Smooth muscle cell (in vitro differentiated cells): ENCODE measurements around the gene EHD2. TPM values are rescaled to one million over a fixed set of nuclear protein-coding genes. Genes with fewer than 3 reads are reported as not detected.

Experiments used
- DNase-seq: peaks from one replicate; lab custom pipeline; 2025; ENCODE audit not compliant: unreplicated experiment; lab: John Stamatoyannopoulos, UW
- H2AFZ ChIP-seq: fragments of 200-600 bp; sonication (generic); 2 replicates; pipeline ENCODE4 v1.6.0; 2016; ENCODE audit warnings: antibody characterized with exemption, low read depth, mild to moderate bottlenecking
- H3F3A ChIP-seq: fragments of 200-600 bp; sonication (generic); 2 replicates; pipeline ENCODE4 v1.6.0; 2017; ENCODE audit warnings: antibody characterized with exemption, low read depth
- H3K27ac ChIP-seq: fragments of 200-600 bp; sonication (generic); 2 replicates; pipeline ENCODE4 v1.5.1; 2016; ENCODE audit warnings: low read depth, mild to moderate bottlenecking
- H3K27me3 ChIP-seq: fragments of 200-600 bp; sonication (generic); 2 replicates; pipeline ENCODE4 v1.6.1; 2016; ENCODE audit warnings: low read depth, mild to moderate bottlenecking
- H3K36me3 ChIP-seq: fragments of 200-600 bp; sonication (generic); 2 replicates; pipeline ENCODE4 v1.5.1; 2016; ENCODE audit warnings: low read depth
- H3K4me1 ChIP-seq: fragments of 200-600 bp; sonication (generic); 2 replicates; pipeline ENCODE4 v1.5.1; 2016; ENCODE audit warnings: low read depth
- H3K4me2 ChIP-seq: fragments of 200-600 bp; sonication (generic); 2 replicates; pipeline ENCODE4 v1.6.0; 2016; ENCODE audit warnings: mild to moderate bottlenecking
- H3K4me3 ChIP-seq: fragments of 200-600 bp; sonication (generic); 2 replicates; pipeline ENCODE4 v1.5.1; 2016; ENCODE audit warnings: mild to moderate bottlenecking
- H3K79me2 ChIP-seq: fragments of 200-600 bp; sonication (generic); 2 replicates; pipeline ENCODE4 v1.6.0; 2016; ENCODE audit warnings: low read depth, mild to moderate bottlenecking
- H3K9ac ChIP-seq: fragments of 200-600 bp; sonication (generic); 2 replicates; pipeline ENCODE4 v1.6.0; 2016; ENCODE audit warnings: low read depth
- H3K9me3 ChIP-seq: fragments of 200-600 bp; sonication (generic); replicated peaks from 2 replicates; pipeline ENCODE4 v1.5.1; 2016; ENCODE audit warnings: low read depth
- H4K20me1 ChIP-seq: fragments of 200-600 bp; sonication (generic); 2 replicates; pipeline ENCODE4 v1.6.0; 2016; ENCODE audit warnings: low read depth
- CTCF ChIP-seq: fragments of 200-600 bp; sonication (generic); IDR thresholded peaks from 2 replicates; pipeline ENCODE4 v1.5.1; 2017; ENCODE audit warnings: borderline replicate concordance, mild to moderate bottlenecking, antibody characterized with exemption; ENCODE audit not compliant: insufficient read depth, poor library complexity, severe bottlenecking
- WGBS: methylation state at CpG from one replicate; pipeline ENCODE4 v1.1.7; 2016; ENCODE audit warnings: low lambda C conversion rate; 5-methylcytosine and 5-hydroxymethylcytosine counted together
- polyA plus RNA-seq: library from polyadenylated mRNA; unstranded; fragments of >200 nt; fragmentation: Nextera tagmentation; extraction: Ambion mirVana; gene quantifications from 2 replicates; pipeline ENCODE4 v1.2.1, GENCODE V29; 2016
- total RNA-seq: library from RNA; depleted of rRNA; stranded (reverse); fragments of >200 nt; gene quantifications from 2 replicates; pipeline ENCODE4 v1.2.3, GENCODE V29; 2014

EHD2 gene
- total and polyA plus RNA-seq, 2 experiments from 2014 or later, result 65.6 to 200 TPM

- Histone ChIP-seq H3K79me2 (no peaks in the 10 kb centered on the region), H3K27me3 (no peaks in the 10 kb centered on the region), H3K9ac (no peak overlapping the region), H3K9me3 (no peaks in the 10 kb centered on the region), H3K4me1 (no peaks in the 10 kb centered on the region), H2AFZ (no peak overlapping the region), H3K27ac (no peak overlapping the region), H3K36me3 (no peaks in the 10 kb centered on the region), H3F3A (no peaks in the 10 kb centered on the region), H3K4me3 (no peak overlapping the region), H3K4me2 (no peak overlapping the region), H4K20me1 (peaks cover 41% of the 10 kb centered on the region)
- TF ChIP-seq CTCF, result no peak
- no peak for DNase-seq
- 100% methylated on average over 12 of the region's 28 CpGs for WGBS
These were observed 18.6 kb upstream of the EHD2 start for GRCh38 chr19:47694466-47695273.

- Histone ChIP-seq H3K9ac (no peak overlapping the region), H3K27ac (no peak overlapping the region), H2AFZ (no peak overlapping the region), H3K27me3 (no peaks in the 10 kb centered on the region), H4K20me1 (peaks cover 39% of the 10 kb centered on the region), H3K79me2 (no peaks in the 10 kb centered on the region), H3K36me3 (no peaks in the 10 kb centered on the region), H3K4me3 (no peak overlapping the region), H3K4me2 (no peak overlapping the region), H3F3A (no peaks in the 10 kb centered on the region), H3K9me3 (no peaks in the 10 kb centered on the region), H3K4me1 (no peaks in the 10 kb centered on the region)
- WGBS, result 92% methylated on average over 25 of the region's 26 CpGs
- TF ChIP-seq CTCF, result no peak
- DNase-seq, result no peak
These were observed 17.5 kb upstream of the EHD2 start for GRCh38 chr19:47695533-47696262.

GRCh38 chr19:47696635-47697034 is 16.6 kb upstream of the EHD2 start:
- H3K9ac ChIP-seq, result no peak overlapping the region
- H3F3A ChIP-seq, result no peaks in the 10 kb centered on the region
- H2AFZ ChIP-seq, result no peak overlapping the region
- H3K9me3 ChIP-seq, result no peaks in the 10 kb centered on the region
- WGBS, result 96% methylated on average over 6 of the region's 8 CpGs
- no peak overlapping the region for H3K4me2 ChIP-seq
- no peak for DNase-seq
- no peak overlapping the region for H3K4me3 ChIP-seq
- H4K20me1 ChIP-seq, result peaks cover 31% of the 10 kb centered on the region
- H3K36me3 ChIP-seq, result no peaks in the 10 kb centered on the region
- no peak for TF ChIP-seq CTCF
- H3K27ac ChIP-seq, result no peak overlapping the region
- no peaks in the 10 kb centered on the region for H3K4me1 ChIP-seq
- no peaks in the 10 kb centered on the region for H3K27me3 ChIP-seq
- H3K79me2 ChIP-seq, result no peaks in the 10 kb centered on the region
